ENCODE data around the gene LDB1. TPM values are rescaled to one million over a fixed set of nuclear protein-coding genes. Genes with fewer than 3 reads are reported as not detected.
A peak's percentile ranks its signal among the peaks of the same experiment; 100 is the strongest.

The LDB1 gene
- 10 to 100 TPM; 44.3 to 48.6 TPM for total RNA-seq
- long read RNA-seq, partial matches to known transcripts: 40 of 49 reads
- long read RNA-seq, other reads (novel, unspliced or antisense): 8 of 49 reads

- peak; percentile 72 to 75 for ATAC-seq
Measured at GRCh38 chr10:102120142-102120990, at the start of gene LDB1. Gene LDB1 (minus strand): TSS chr10:102120368. CDS start chr10:102120110, 258 bp downstream.

GRCh38 chr10:102167861-102168260 is 47.7 kb upstream of the LDB1 start:
- ATAC-seq (no peak), DNase-seq (no peak)
- intact Hi-C loops (cut with DNase I): loop anchor here (5.0 to 10.0 kb wide), 5 partner anchors 57 to 417 kb away; partner anchors contain the start of genes ELOVL3 (in 2 of the 2) and NFKB2 (in 1 of the 2)

More at GRCh38 chr10:102120142-102120990, at the start of gene LDB1:
- intact Hi-C loops (cut with DNase I): no loop called here
- DNase-seq: peak; percentile 84

GRCh38 chr10:102163342-102163989 is 43.3 kb upstream of the LDB1 start:
- intact Hi-C loops (cut with DNase I): loop anchor here (10.0 kb wide), 2 partner anchors 61 to 421 kb away; partner anchors contain the start of gene ELOVL3 (in 1 of the 2)
- no peak for ATAC-seq
- no peak for DNase-seq

- ATAC-seq (no peak), DNase-seq (no peak)
- intact Hi-C loops (cut with DNase I): loop anchor here (10.0 kb wide), 2 partner anchors 65 to 425 kb away; partner anchors contain the start of gene ELOVL3 (in 1 of the 2)
Measured at GRCh38 chr10:102159831-102160230, 39.7 kb upstream of the LDB1 start.

GRCh38 chr10:102159051-102159597 is 39.0 kb upstream of the LDB1 start:
- intact Hi-C loops (cut with DNase I): no loop called here
- ATAC-seq: no peak
- no peak for DNase-seq

- intact Hi-C loops (cut with DNase I): no loop called here
- DNase-seq: no peak
- no peak for ATAC-seq
Measured at GRCh38 chr10:102157224-102157623, 37.1 kb upstream of the LDB1 start.

- no peak for DNase-seq
- intact Hi-C loops (cut with DNase I): no loop called here
- no peak for ATAC-seq
Measured at GRCh38 chr10:102154466-102155116, 34.4 kb upstream of the LDB1 start.

GRCh38 chr10:102153093-102153620 is 33.0 kb upstream of the LDB1 start:
- intact Hi-C loops (cut with DNase I): no loop called here
- DNase-seq (no peak), ATAC-seq (no peak)

GRCh38 chr10:102152545-102152890 is 32.4 kb upstream of the LDB1 start:
- DNase-seq (no peak), ATAC-seq (peak; percentile 1 to 14)
- intact Hi-C loops (cut with DNase I): no loop called here

- ATAC-seq (peak; percentile 98 to 100), DNase-seq (peak; percentile 99)
- intact Hi-C loops (cut with DNase I): no loop called here
Measured at GRCh38 chr10:102151774-102152544, 31.8 kb upstream of the LDB1 start, which contains the start of gene NOLC1. Gene NOLC1 (plus strand): TSS chr10:102152389. CDS start chr10:102152411, 22 bp downstream.

- intact Hi-C loops (cut with DNase I): no loop called here
- no peak for ATAC-seq
- DNase-seq: no peak
Measured at GRCh38 chr10:102150970-102151773, 31.0 kb upstream of the LDB1 start.

- DNase-seq (no peak), ATAC-seq (no peak)
- intact Hi-C loops (cut with DNase I): no loop called here
Measured at GRCh38 chr10:102148275-102148674, 28.1 kb upstream of the LDB1 start.

GRCh38 chr10:102147561-102147960 is 27.4 kb upstream of the LDB1 start:
- no peak for ATAC-seq
- no peak for DNase-seq
- intact Hi-C loops (cut with DNase I): no loop called here

GRCh38 chr10:102146971-102147428 is 26.8 kb upstream of the LDB1 start:
- DNase-seq: no peak
- intact Hi-C loops (cut with DNase I): no loop called here
- ATAC-seq: no peak

- intact Hi-C loops (cut with DNase I): no loop called here
- ATAC-seq (no peak), DNase-seq (no peak)
Measured at GRCh38 chr10:102141583-102142107, 21.5 kb upstream of the LDB1 start.

GRCh38 chr10:102140913-102141540 is 20.9 kb upstream of the LDB1 start:
- DNase-seq: no peak
- no peak for ATAC-seq
- intact Hi-C loops (cut with DNase I): no loop called here

- intact Hi-C loops (cut with DNase I): no loop called here
- DNase-seq: no peak
- ATAC-seq: no peak
Measured at GRCh38 chr10:102140218-102140617, 20.1 kb upstream of the LDB1 start.

Measured in left cardiac atrium (tissue), 4 donors.